SHP77 treated with DMSO at 0.1 percent for 48 hours (cell line): ENCODE results near the gene HDGF.

Experiments
- DNase-seq: peaks from one replicate; lab custom pipeline; 2025; lab: John Stamatoyannopoulos, UW

Gene HDGF

GRCh38 chr1:156725683-156726280 is 25.7 kb downstream of the HDGF start:
- peak; percentile 93 for DNase-seq

GRCh38 chr1:156721535-156721934 is 29.9 kb downstream of the HDGF start:
- no peak for DNase-seq

GRCh38 chr1:156721131-156721530 is 30.3 kb downstream of the HDGF start:
- DNase-seq: no peak

- DNase-seq: no peak
These were observed 34.1 kb downstream of the HDGF start for GRCh38 chr1:156717351-156717750.

GRCh38 chr1:156714830-156715229 is 36.6 kb downstream of the HDGF start:
- no peak for DNase-seq

- no peak for DNase-seq
These were observed 38.8 kb downstream of the HDGF start for GRCh38 chr1:156712626-156713025.

GRCh38 chr1:156711011-156711817 is 40.3 kb downstream of the HDGF start:
- no peak for DNase-seq

GRCh38 chr1:156709757-156710489 is 41.6 kb downstream of the HDGF start:
- peak; percentile 68 for DNase-seq

- DNase-seq: no peak
These were observed 42.4 kb downstream of the HDGF start for GRCh38 chr1:156709031-156709430.

- no peak for DNase-seq
These were observed 43.2 kb downstream of the HDGF start for GRCh38 chr1:156708218-156708661.

- no peak for DNase-seq
These were observed 43.9 kb downstream of the HDGF start for GRCh38 chr1:156707417-156708217.

GRCh38 chr1:156706657-156707416 is 44.6 kb downstream of the HDGF start:
- no peak for DNase-seq

- no peak for DNase-seq
These were observed 45.4 kb downstream of the HDGF start for GRCh38 chr1:156705918-156706656.

GRCh38 chr1:156705321-156705917 is 46.1 kb downstream of the HDGF start, which contains the start of gene CRABP2:
Gene CRABP2 (minus strand): TSS chr1:156705583. CDS start chr1:156705446, 137 bp downstream.
- no peak for DNase-seq

GRCh38 chr1:156704930-156705320 is 46.5 kb downstream of the HDGF start:
- no peak for DNase-seq

- no peak for DNase-seq
These were observed 47.2 kb downstream of the HDGF start for GRCh38 chr1:156704166-156704711.

- no peak for DNase-seq
These were observed 47.7 kb downstream of the HDGF start for GRCh38 chr1:156703741-156704140.

GRCh38 chr1:156703336-156703735 is 48.1 kb downstream of the HDGF start:
- DNase-seq: no peak

GRCh38 chr1:156700736-156701531 is 50.5 kb downstream of the HDGF start:
- no peak for DNase-seq
